Panc1 (cell line): ENCODE data around the gene FHL2. TPM values are rescaled to one million over a fixed set of nuclear protein-coding genes. Genes with fewer than 3 reads are reported as not detected.

Experiments used
- ATAC-seq: fragments of 200-7000 bp; cut with Tn5 transposase; 2 replicates; pipeline ENCODE4 v1.9.1; 2020; ENCODE audit warnings: mild to moderate bottlenecking, moderate library complexity
- BruUV-seq: library from RNA; stranded (reverse); fragments of 400-500 nt; replicated peaks from 2 replicates; lab custom pipeline; 2021; lab: Mats Ljungman, UMichigan
- CTCF ChIA-PET: fragments of 300-600 bp; sonication (Branson Sonifier 250); formaldehyde crosslinking; loops from one replicate; lab custom pipeline; 2022; ENCODE audit warnings: antibody characterized with exemption; lab: Charles Lee
- POLR2A ChIA-PET: fragments of 300-600 bp; sonication (Branson Sonifier 250); formaldehyde crosslinking; loops from one replicate; lab custom pipeline; 2022; ENCODE audit warnings: antibody characterized with exemption; lab: Charles Lee
- DNase-seq: peaks from one replicate; pipeline ENCODE4 v3.0.0-alpha.2; 2010; ENCODE audit warnings: low read depth, low spot score
- H3K27ac ChIP-seq: 2 replicates; pipeline ENCODE4 v1.5.1; 2011; ENCODE audit warnings: mild to moderate bottlenecking, low read length, inconsistent platforms
- H3K27me3 ChIP-seq: fragments of 200-500 bp; sonication (Bioruptor generic); 2 replicates; pipeline ENCODE4 v1.6.0; 2014; ENCODE audit warnings: low read length, inconsistent platforms; ENCODE audit not compliant: control insufficient read depth, insufficient read depth
- H3K36me3 ChIP-seq: fragments of 200-500 bp; sonication (Bioruptor generic); 2 replicates; pipeline ENCODE4 v1.5.1; 2014; ENCODE audit warnings: inconsistent platforms, mild to moderate bottlenecking, low read length, moderate library complexity; ENCODE audit not compliant: control insufficient read depth, insufficient read depth
- H3K4me1 ChIP-seq: 2 replicates; pipeline ENCODE4 v1.5.1; 2011; ENCODE audit warnings: inconsistent platforms, mild to moderate bottlenecking, low read length, moderate library complexity; ENCODE audit not compliant: control insufficient read depth, insufficient read depth
- H3K4me3 ChIP-seq, 2 experiments: 2 replicates each; pipeline ENCODE4 v1.5.1; 2011 to 2012; ENCODE audit warnings: low read depth in 2 of 2, low read length in 2 of 2, mild to moderate bottlenecking in 2 of 2, inconsistent platforms in 1 of 2, moderate library complexity in 1 of 2
- H3K9me3 ChIP-seq: fragments of 200-500 bp; sonication (Bioruptor generic); 2 replicates; pipeline ENCODE4 v1.5.1; 2014; ENCODE audit warnings: low read depth, mild to moderate bottlenecking, inconsistent platforms, low read length, moderate library complexity; ENCODE audit not compliant: control insufficient read depth, insufficient read depth
- CTCF ChIP-seq: fragments of 450-650 bp; IDR thresholded peaks from 2 replicates; pipeline ENCODE4 v1.5.1; 2017; ENCODE audit warnings: mild to moderate bottlenecking
- POLR2AphosphoS5 ChIP-seq: IDR thresholded peaks from 2 replicates; pipeline ENCODE4 v1.6.1; 2012; ENCODE audit warnings: mild to moderate bottlenecking, low read depth, low read length, moderate library complexity
- REST ChIP-seq, 2 experiments: IDR thresholded peaks; 2 replicates each; pipeline ENCODE4 v1.6.1; 2011 to 2012; ENCODE audit warnings: low read depth in 2 of 2, control low read depth in 1 of 2, low read length in 1 of 2, mild to moderate bottlenecking in 1 of 2, moderate library complexity in 1 of 2; ENCODE audit not compliant: insufficient read depth in 1 of 2
- SIN3A ChIP-seq: IDR thresholded peaks from 2 replicates; pipeline ENCODE4 v1.6.1; 2012; ENCODE audit warnings: low read depth, mild to moderate bottlenecking, low read length, moderate library complexity, borderline replicate concordance; ENCODE audit not compliant: insufficient read depth
- TCF7L2 ChIP-seq: IDR thresholded peaks from 2 replicates; pipeline ENCODE4 v1.6.1; 2011; ENCODE audit warnings: mild to moderate bottlenecking, low read depth, low read length, inconsistent platforms
- in situ Hi-C: cut with HindIII; loops from 2 replicates; pipeline ENCODE4 v1.10.0; 2016; ENCODE audit warnings: low sequenced_read_pairs, low pct_unique_long_range_greater_than_20kb
- intact Hi-C: fragments of 100-400 bp; cut with micrococcal nuclease; formaldehyde crosslinking; loops from one replicate; pipeline ENCODE4 v1.10.0; 2022; ENCODE audit not compliant: unreplicated experiment
- total RNA-seq: library from RNA; stranded (reverse); gene quantifications from one replicate; pipeline ENCODE4 v1.2.1, GENCODE V29; 2021; ENCODE audit not compliant: unreplicated experiment

FHL2 gene
- total RNA-seq, 1 experiment from 2014 or later = 378 TPM

- intact Hi-C loops (no loop called here), in situ Hi-C loops (no loop called here)
- ChIA-PET POLR2A (interaction anchor here (1.4 kb wide), 1 partner anchor 9 kb away, joined by 5 read pairs; no protein-coding TSS in a partner anchor), CTCF (no interaction called here)
- no peaks in the 10 kb centered on the region for H3K9me3 ChIP-seq
- peak; percentile 18 for ATAC-seq
- H3K4me3 ChIP-seq = peak overlapping the region in 1 of 2 experiments; percentile 6; a peak in 1 of 4 replicates
- peaks cover 98% of the 10 kb centered on the region for H3K4me1 ChIP-seq
- peak overlapping the region; percentile 100 for H3K27ac ChIP-seq
- no TSS peak for BruUV-seq
- DNase-seq = no peak
- no peak for TF ChIP-seq SIN3A
- no peak for TF ChIP-seq CTCF
- no peak for TF ChIP-seq TCF7L2
- TF ChIP-seq POLR2AphosphoS5 = no peak; the same call in 1 of the 2 replicates
- no peak for TF ChIP-seq REST (IDR thresholded peaks at IDR 0.05; ENCODE audit: insufficient read depth in 1 of 2, low read depth in 2 of 2, low read length in 1 of 2)
- H3K27me3 ChIP-seq = no peaks in the 10 kb centered on the region
- H3K36me3 ChIP-seq = peaks cover 36% of the 10 kb centered on the region
Observed at GRCh38 chr2:105387225-105387624, 11.6 kb downstream of the FHL2 start.

- in situ Hi-C loops (no loop called here), intact Hi-C loops (no loop called here)
- peak; percentile 17 for TF ChIP-seq POLR2AphosphoS5
- no peak for TF ChIP-seq TCF7L2
- TF ChIP-seq SIN3A = no peak
- BruUV-seq = no TSS peak
- Histone ChIP-seq H3K27me3 (no peaks in the 10 kb centered on the region), H3K36me3 (peaks cover 45% of the 10 kb centered on the region), H3K27ac (peak overlapping the region; percentile 100), H3K4me3 (no peak overlapping the region), H3K9me3 (no peaks in the 10 kb centered on the region), H3K4me1 (peaks cover 98% of the 10 kb centered on the region)
- ChIA-PET POLR2A (interaction anchor here (0.7 kb wide), 1 partner anchor 52 kb away, joined by 10 read pairs; no protein-coding TSS in a partner anchor), CTCF (no interaction called here)
- ATAC-seq = no peak
- DNase-seq = no peak
Observed at GRCh38 chr2:105385731-105386540, 12.9 kb downstream of the FHL2 start.

GRCh38 chr2:105384861-105385260 is 14.0 kb downstream of the FHL2 start:
- ChIA-PET POLR2A (no interaction called here), CTCF (no interaction called here)
- no peak overlapping the region for H3K4me3 ChIP-seq
- in situ Hi-C loops (no loop called here), intact Hi-C loops (no loop called here)
- no TSS peak for BruUV-seq
- H3K27me3 ChIP-seq = no peaks in the 10 kb centered on the region
- peaks cover 98% of the 10 kb centered on the region for H3K4me1 ChIP-seq
- ATAC-seq (no peak), DNase-seq (no peak)
- no peak for TF ChIP-seq SIN3A
- no peak for TF ChIP-seq REST (IDR thresholded peaks at IDR 0.05; ENCODE audit: insufficient read depth in 1 of 2, low read depth in 2 of 2, low read length in 1 of 2)
- no peak for TF ChIP-seq POLR2AphosphoS5
- no peak for TF ChIP-seq TCF7L2
- TF ChIP-seq CTCF = no peak
- peak overlapping the region; percentile 100 for H3K27ac ChIP-seq
- peaks cover 52% of the 10 kb centered on the region for H3K36me3 ChIP-seq
- H3K9me3 ChIP-seq = no peaks in the 10 kb centered on the region
